GM15510 (cell line): ENCODE measurements around the gene EWSR1.

ENCODE experiments used
- POLR2A ChIP-seq: IDR thresholded peaks from 3 replicates; pipeline ENCODE4 v1.6.1; 2011; ENCODE audit warnings: borderline replicate concordance; ENCODE audit not compliant: insufficient read length; ENCODE audit errors: extremely low read depth

EWSR1 gene

GRCh38 chr22:29306835-29307595 lies 38.9 kb downstream of the EWSR1 start:
- TF ChIP-seq POLR2A = no peak

DNA sequence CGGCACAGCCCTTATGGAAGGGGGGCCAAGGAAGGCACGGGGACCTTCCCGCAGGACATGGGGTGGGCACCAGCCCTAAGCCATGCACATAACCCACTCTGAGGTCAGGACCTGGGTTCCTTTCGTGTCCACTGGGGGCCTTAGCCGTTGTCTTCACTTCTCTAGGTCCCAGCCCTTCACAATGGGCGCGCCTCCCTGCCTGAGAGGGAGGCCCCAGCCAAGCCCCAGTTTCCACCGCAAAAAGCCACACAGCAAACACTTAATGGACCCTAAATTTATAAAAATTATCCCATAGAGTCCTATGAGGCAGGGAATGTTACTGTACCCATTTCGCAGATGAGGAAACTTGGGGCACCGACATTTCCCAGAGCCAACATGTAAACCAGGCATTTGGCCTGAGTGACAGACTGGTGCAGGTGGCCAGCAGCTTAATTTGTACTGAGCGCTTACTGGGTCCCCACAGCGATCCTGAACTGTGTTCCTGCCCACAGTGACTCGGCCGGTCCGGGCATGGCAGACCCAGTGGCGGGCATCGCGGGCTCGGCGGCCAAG lies 39.6 kb downstream of the EWSR1 start:
- TF ChIP-seq POLR2A = no peak

GRCh38 chr22:29308148-29308790 lies 40.2 kb downstream of the EWSR1 start:
- TF ChIP-seq POLR2A = no peak

DNA sequence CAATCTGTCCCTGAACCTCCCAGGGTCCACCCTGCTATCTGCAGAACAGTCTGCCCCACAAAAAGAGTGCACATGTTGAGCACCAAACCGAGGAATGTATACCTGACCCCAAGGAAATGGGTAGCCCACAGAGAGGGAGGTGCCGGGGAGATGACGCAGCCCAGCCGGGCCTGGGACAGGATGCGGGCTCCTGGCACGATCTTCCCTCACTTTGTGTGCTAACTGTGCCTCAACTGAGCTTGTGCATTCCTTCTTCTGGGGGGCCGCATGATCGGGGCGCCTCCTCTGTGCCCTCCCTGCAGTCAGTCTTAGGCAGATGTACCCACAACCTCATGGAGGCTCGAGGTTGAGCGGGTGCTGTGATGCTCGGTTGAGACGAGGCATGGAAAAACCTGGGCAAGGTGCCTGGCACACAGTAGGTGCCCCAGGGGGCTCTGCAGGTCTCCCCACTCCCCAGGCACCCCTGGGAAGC lies 40.8 kb downstream of the EWSR1 start:
- TF ChIP-seq POLR2A = no peak

GRCh38 chr22:29309332-29310064 lies 41.4 kb downstream of the EWSR1 start:
- TF ChIP-seq POLR2A = no peak

- no peak for TF ChIP-seq POLR2A
Measured at GRCh38 chr22:29310065-29310862, 42.2 kb downstream of the EWSR1 start.

DNA sequence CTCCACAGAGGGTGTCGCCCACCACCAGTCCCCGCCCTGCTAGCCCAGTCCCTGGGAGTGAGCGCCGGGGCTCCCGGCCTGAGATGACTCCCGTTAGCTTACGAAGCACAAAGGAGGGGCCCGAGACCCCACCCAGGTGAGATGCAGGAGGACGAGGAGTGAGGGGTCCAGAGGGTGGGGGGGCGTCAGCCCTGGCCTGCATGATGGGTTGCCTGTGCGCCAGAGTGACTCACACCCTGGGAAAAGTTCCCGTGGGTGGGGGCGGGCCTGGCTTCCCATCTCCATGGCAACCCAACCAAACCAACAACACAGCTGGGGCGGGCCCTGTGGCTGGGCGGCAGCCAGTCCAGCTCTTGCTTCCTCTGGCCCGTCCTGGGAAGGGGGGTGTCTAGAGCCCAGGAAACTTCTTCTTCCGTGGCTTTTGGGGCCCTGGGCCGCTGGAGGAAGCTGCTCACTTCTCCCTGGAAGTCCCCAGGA lies 42.8 kb downstream of the EWSR1 start:
- no peak for TF ChIP-seq POLR2A

- TF ChIP-seq POLR2A = no peak
Measured at GRCh38 chr22:29311464-29312217, 43.6 kb downstream of the EWSR1 start.

GRCh38 chr22:29312218-29313125 lies 44.4 kb downstream of the EWSR1 start:
- TF ChIP-seq POLR2A = no peak

DNA sequence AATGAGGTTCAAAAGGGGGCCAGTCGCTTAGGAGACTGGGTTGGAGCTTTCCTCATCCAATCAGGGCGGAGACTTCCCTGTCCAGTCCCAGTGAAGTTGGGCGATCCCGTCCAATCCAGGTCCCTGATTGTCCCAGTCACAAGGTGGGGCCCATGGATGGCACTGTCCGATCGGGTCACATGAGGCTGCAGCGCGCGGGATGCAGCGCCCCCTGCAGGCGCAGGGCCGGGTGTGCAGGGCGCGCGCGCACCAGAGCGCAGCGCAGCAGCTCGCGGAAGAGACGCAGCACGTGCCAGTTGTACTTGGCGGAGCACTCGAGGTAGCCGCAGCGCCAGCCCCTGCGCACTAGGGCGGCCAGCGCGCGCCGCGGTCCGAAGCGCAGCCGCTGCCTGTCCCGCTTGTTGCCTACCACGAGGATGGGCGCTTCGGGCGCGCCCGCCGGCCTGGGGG lies 45.1 kb downstream of the EWSR1 start:
- TF ChIP-seq POLR2A = no peak

DNA sequence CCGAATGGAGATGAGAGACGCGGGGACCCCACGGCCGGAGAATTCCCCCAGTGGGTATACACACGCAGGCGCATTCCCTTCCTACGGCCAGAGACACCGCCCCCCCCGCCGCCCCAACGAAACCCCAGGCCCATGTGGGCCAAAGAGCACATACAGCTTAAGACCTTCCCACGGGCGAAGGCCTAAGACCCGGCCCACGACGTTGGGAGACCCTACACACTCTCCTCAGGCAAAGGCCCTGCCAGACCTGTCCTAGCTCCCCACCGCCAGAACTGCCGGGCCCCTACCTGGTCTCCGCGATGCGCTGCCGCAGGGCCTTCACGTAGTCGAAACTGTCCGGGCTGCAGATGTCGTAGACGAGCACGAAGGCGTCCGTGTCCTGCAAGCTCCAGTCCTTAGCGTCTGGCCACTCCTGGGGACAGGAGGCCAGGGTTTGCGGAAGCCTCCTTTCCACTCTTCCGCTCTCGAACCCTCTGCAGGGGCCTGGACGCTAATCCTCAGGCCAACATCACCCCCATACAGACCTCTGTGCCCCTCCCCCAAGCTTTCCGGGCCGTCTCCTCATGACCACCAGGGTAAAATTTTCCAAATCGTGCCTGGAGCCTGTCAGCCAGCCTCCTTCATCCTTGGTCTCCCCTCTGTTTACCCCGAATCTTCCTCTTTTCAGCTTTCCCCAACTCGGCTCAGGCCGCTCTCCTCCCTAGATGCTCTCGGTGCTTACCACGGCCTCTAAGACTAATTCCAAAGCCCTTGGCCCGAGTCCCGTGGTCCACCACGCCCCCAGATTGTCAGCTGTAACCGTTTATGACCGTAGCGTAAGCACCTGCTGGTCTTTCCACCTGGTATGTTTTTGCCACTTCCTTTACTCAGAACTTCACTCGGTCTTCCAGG lies 45.8 kb downstream of the EWSR1 start:
- no peak for TF ChIP-seq POLR2A
